ENCODE data around the gene ADRM1.

ADRM1 gene, protein sequence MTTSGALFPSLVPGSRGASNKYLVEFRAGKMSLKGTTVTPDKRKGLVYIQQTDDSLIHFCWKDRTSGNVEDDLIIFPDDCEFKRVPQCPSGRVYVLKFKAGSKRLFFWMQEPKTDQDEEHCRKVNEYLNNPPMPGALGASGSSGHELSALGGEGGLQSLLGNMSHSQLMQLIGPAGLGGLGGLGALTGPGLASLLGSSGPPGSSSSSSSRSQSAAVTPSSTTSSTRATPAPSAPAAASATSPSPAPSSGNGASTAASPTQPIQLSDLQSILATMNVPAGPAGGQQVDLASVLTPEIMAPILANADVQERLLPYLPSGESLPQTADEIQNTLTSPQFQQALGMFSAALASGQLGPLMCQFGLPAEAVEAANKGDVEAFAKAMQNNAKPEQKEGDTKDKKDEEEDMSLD

DNA sequence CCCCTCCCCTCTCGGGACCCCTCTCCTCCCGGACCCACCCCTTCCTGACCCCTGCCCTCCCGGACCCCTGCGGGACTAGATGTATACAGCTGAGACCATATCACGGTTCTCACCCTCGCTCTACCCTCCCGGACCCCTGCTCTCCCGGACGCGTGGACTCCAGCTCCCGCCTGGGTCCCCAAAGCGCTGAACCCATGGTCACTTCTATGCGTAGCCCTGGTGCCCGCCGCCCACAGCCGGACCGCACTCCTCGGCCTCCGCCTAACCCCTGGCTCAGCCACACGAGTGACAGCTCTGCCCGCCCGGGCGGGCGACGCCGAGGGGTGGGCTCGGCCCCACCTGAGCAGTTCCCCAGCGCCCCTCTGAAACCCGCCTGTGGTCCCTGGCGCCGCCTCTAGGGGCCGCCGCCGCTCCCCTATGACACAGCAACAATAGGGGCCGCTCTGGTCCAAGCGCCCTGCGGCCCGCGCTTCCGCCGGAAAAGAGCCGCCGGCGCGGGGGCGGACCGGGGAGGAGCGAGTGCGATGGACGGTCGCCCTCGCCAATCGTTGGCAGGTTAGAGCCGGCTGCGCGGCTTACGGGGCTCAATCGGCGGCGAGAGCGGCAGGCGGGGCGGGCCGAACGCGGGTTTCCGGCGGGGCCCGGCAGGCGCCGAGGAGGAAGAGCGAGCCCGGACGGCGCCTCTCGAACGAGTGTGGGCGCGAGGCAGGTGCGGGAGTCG, at the start of gene ADRM1:
ADRM1 (plus strand) TSS at position 657 of the 721 bp plus-strand sequence. CDS start 572 bp downstream, outside the sequence.
- peak; percentile 87 for ATAC-seq
- TF ChIP-seq, protein P1, sequence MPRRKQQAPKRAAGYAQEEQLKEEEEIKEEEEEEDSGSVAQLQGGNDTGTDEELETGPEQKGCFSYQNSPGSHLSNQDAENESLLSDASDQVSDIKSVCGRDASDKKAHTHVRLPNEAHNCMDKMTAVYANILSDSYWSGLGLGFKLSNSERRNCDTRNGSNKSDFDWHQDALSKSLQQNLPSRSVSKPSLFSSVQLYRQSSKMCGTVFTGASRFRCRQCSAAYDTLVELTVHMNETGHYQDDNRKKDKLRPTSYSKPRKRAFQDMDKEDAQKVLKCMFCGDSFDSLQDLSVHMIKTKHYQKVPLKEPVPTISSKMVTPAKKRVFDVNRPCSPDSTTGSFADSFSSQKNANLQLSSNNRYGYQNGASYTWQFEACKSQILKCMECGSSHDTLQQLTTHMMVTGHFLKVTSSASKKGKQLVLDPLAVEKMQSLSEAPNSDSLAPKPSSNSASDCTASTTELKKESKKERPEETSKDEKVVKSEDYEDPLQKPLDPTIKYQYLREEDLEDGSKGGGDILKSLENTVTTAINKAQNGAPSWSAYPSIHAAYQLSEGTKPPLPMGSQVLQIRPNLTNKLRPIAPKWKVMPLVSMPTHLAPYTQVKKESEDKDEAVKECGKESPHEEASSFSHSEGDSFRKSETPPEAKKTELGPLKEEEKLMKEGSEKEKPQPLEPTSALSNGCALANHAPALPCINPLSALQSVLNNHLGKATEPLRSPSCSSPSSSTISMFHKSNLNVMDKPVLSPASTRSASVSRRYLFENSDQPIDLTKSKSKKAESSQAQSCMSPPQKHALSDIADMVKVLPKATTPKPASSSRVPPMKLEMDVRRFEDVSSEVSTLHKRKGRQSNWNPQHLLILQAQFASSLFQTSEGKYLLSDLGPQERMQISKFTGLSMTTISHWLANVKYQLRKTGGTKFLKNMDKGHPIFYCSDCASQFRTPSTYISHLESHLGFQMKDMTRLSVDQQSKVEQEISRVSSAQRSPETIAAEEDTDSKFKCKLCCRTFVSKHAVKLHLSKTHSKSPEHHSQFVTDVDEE (CRISPR knock-in tag; IDR thresholded peaks at IDR 0.05): 0 out of 2 replicates have a peak, but pooled peaks have one; percentile 49
- TF ChIP-seq SNAI2 (CRISPR knock-in tag; IDR thresholded peaks at IDR 0.05) (no peak), BACH2 (CRISPR knock-in tag; IDR thresholded peaks at IDR 0.05; ENCODE audit: borderline replicate concordance) (peak; percentile 17; the same call in 1 of the 2 replicates), RARB (CRISPR knock-in tag; IDR thresholded peaks at IDR 0.05) (no peak), ZFP3 (CRISPR knock-in tag; IDR thresholded peaks at IDR 0.05) (peak; percentile 78), CSDC2 (CRISPR knock-in tag; IDR thresholded peaks at IDR 0.05) (no peak), ZNF8 (CRISPR knock-in tag; IDR thresholded peaks at IDR 0.05) (no peak)
- TF ChIP-seq, protein P2, sequence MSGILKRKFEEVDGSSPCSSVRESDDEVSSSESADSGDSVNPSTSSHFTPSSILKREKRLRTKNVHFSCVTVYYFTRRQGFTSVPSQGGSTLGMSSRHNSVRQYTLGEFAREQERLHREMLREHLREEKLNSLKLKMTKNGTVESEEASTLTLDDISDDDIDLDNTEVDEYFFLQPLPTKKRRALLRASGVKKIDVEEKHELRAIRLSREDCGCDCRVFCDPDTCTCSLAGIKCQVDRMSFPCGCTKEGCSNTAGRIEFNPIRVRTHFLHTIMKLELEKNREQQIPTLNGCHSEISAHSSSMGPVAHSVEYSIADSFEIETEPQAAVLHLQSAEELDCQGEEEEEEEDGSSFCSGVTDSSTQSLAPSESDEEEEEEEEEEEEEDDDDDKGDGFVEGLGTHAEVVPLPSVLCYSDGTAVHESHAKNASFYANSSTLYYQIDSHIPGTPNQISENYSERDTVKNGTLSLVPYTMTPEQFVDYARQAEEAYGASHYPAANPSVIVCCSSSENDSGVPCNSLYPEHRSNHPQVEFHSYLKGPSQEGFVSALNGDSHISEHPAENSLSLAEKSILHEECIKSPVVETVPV (CRISPR knock-in tag; IDR thresholded peaks at IDR 0.05): no peak

DNA sequence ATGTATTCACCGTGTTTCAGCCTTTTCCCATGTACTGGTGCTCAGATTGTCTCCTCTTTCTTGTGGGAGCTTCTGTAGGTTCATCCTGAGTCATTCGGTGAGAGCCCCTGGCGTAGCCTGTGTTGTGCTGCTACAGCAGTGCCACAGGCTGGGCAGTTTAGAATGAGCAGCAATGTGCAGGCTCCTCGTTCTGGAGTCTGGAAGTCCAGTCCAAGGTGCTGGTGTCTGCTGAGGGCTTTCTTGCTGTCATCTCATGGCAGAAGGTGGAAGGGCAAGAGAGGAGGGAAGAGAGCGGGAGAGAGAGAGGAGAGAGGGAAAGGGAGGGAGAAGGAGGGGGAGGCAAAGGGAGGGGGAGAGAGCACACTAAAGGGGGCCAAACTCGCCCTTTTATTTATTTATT, 49.4 kb upstream of the ADRM1 start:
- TF ChIP-seq, protein P3, sequence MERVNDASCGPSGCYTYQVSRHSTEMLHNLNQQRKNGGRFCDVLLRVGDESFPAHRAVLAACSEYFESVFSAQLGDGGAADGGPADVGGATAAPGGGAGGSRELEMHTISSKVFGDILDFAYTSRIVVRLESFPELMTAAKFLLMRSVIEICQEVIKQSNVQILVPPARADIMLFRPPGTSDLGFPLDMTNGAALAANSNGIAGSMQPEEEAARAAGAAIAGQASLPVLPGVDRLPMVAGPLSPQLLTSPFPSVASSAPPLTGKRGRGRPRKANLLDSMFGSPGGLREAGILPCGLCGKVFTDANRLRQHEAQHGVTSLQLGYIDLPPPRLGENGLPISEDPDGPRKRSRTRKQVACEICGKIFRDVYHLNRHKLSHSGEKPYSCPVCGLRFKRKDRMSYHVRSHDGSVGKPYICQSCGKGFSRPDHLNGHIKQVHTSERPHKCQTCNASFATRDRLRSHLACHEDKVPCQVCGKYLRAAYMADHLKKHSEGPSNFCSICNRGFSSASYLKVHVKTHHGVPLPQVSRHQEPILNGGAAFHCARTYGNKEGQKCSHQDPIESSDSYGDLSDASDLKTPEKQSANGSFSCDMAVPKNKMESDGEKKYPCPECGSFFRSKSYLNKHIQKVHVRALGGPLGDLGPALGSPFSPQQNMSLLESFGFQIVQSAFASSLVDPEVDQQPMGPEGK (CRISPR knock-in tag; IDR thresholded peaks at IDR 0.05; ENCODE audit: borderline replicate concordance): no peak
- TF ChIP-seq ESRRG (CRISPR knock-in tag; IDR thresholded peaks at IDR 0.05) (no peak), CSDC2 (CRISPR knock-in tag; IDR thresholded peaks at IDR 0.05) (no peak), ARNTL (CRISPR knock-in tag; IDR thresholded peaks at IDR 0.05; ENCODE audit: borderline replicate concordance, low read depth) (no peak), GLIS3 (CRISPR knock-in tag; IDR thresholded peaks at IDR 0.05) (no peak), BACH2 (CRISPR knock-in tag; IDR thresholded peaks at IDR 0.05; ENCODE audit: borderline replicate concordance) (no peak), PPARA (CRISPR knock-in tag; IDR thresholded peaks at IDR 0.05; ENCODE audit: borderline replicate concordance) (no peak)
- TF ChIP-seq, protein P4, sequence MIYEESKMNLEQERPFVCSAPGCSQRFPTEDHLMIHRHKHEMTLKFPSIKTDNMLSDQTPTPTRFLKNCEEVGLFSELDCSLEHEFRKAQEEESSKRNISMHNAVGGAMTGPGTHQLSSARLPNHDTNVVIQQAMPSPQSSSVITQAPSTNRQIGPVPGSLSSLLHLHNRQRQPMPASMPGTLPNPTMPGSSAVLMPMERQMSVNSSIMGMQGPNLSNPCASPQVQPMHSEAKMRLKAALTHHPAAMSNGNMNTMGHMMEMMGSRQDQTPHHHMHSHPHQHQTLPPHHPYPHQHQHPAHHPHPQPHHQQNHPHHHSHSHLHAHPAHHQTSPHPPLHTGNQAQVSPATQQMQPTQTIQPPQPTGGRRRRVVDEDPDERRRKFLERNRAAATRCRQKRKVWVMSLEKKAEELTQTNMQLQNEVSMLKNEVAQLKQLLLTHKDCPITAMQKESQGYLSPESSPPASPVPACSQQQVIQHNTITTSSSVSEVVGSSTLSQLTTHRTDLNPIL (CRISPR knock-in tag; IDR thresholded peaks at IDR 0.05; ENCODE audit: low read depth): no peak
- ATAC-seq: no peak

DNA sequence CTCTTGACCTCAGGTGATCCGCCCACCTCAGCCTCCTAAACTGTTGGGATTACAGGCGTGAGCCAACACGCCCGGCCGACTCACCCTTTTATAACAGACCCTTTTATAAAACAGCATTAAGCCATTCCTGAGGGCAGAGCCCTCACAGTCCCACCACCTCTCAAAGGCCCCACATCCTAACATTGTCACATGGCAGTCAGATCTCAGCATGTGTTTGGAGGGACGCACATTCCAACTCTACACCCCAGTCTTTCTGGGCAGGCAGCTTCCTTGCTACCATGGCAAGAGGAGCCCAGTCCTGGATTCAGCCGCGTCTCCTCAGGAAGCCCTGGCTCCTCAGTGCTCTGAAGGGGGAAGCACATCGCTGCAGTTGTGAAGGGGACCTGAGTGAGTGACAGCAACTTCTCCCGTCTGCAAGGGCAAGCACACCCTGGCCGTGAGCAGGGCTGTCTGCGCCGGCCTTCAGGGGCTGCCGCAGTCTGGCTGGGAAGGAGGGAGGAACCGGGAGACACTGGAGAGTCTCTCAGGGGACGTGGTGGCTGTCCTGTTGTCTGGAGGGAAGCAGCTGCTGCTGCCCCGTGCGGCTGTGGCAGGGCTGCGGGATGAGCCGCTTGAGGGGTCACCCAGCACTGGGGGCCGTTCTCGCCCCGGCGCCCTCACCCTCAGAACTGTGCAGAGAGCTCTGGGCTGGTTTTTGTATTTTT, 48.6 kb upstream of the ADRM1 start:
- ATAC-seq: no peak
- TF ChIP-seq ESRRG (CRISPR knock-in tag; IDR thresholded peaks at IDR 0.05) (no peak), CSDC2 (CRISPR knock-in tag; IDR thresholded peaks at IDR 0.05) (no peak), ARNTL (CRISPR knock-in tag; IDR thresholded peaks at IDR 0.05; ENCODE audit: borderline replicate concordance, low read depth) (no peak), TOX (CRISPR knock-in tag; IDR thresholded peaks at IDR 0.05; ENCODE audit: borderline replicate concordance) (no peak), ISL1 (CRISPR knock-in tag; IDR thresholded peaks at IDR 0.05) (no peak), GLIS3 (CRISPR knock-in tag; IDR thresholded peaks at IDR 0.05) (no peak), ZNF8 (CRISPR knock-in tag; IDR thresholded peaks at IDR 0.05) (no peak), TCF4 (CRISPR knock-in tag; IDR thresholded peaks at IDR 0.05; ENCODE audit: borderline replicate concordance) (no peak)
- TF ChIP-seq, protein P3 (CRISPR knock-in tag; IDR thresholded peaks at IDR 0.05; ENCODE audit: borderline replicate concordance): no peak
- TF ChIP-seq, protein P4 (CRISPR knock-in tag; IDR thresholded peaks at IDR 0.05; ENCODE audit: low read depth): no peak
- TF ChIP-seq, protein P2 (CRISPR knock-in tag; IDR thresholded peaks at IDR 0.05): no peak

Data from SK-N-SH treated with all-trans-retinoic acid at 6 μM for 48 hours (cell line).